ENCODE results near the gene SHQ1.
"Not testable (repeated sequence)": the region's sequence is repeated elsewhere in the genome, so short reads cannot be mapped to it uniquely, and the experiment has no call there.

Gene SHQ1

GRCh38 chr3:72746430-72747411 lies 101.5 kb downstream of the SHQ1 start:
- DNase-seq = no peak

GRCh38 chr3:72745146-72745999 lies 102.9 kb downstream of the SHQ1 start:
- DNase-seq = no peak

- DNase-seq = no peak
Observed at GRCh38 chr3:72744330-72744729, 103.9 kb downstream of the SHQ1 start.

GRCh38 chr3:72739531-72740466 lies 108.4 kb downstream of the SHQ1 start:
- DNase-seq = no peak

- no peak for DNase-seq
Observed at GRCh38 chr3:72738752-72739530, 109.3 kb downstream of the SHQ1 start.

- DNase-seq = not testable (repeated sequence)
Observed at GRCh38 chr3:72735072-72735471, 113.2 kb downstream of the SHQ1 start.

- DNase-seq = no peak
Observed at GRCh38 chr3:72733676-72734075, 114.6 kb downstream of the SHQ1 start.

GRCh38 chr3:72732666-72733345 lies 115.4 kb downstream of the SHQ1 start:
- not testable (repeated sequence) for DNase-seq

- no peak for DNase-seq
Observed at GRCh38 chr3:72728958-72729467, 119.2 kb downstream of the SHQ1 start.

GRCh38 chr3:72728329-72728889 lies 119.8 kb downstream of the SHQ1 start:
- no peak for DNase-seq

- no peak for DNase-seq
Observed at GRCh38 chr3:72727726-72728125, 120.5 kb downstream of the SHQ1 start.

- no peak for DNase-seq
Observed at GRCh38 chr3:72727172-72727571, 121.1 kb downstream of the SHQ1 start.

- DNase-seq = no peak
Observed at GRCh38 chr3:72725229-72725628, 123.0 kb downstream of the SHQ1 start.

- DNase-seq = no peak
Observed at GRCh38 chr3:72724070-72724469, 124.2 kb downstream of the SHQ1 start.

GRCh38 chr3:72722930-72723726 lies 125.1 kb downstream of the SHQ1 start:
- no peak for DNase-seq

GRCh38 chr3:72721683-72722381 lies 126.4 kb downstream of the SHQ1 start:
- no peak for DNase-seq

- DNase-seq = no peak
Observed at GRCh38 chr3:72720566-72720965, 127.7 kb downstream of the SHQ1 start.

- no peak for DNase-seq
Observed at GRCh38 chr3:72719137-72719536, 129.1 kb downstream of the SHQ1 start.

GRCh38 chr3:72714135-72714534 lies 134.1 kb downstream of the SHQ1 start:
- DNase-seq = not testable (repeated sequence)

Measured in COR-L47 (cell line).